Measurements from ENCODE around the gene FGB.

FGB gene

GRCh38 chr4:154562697-154563254 is at the start of gene FGB:
TSS of gene FGB (plus strand) at chr4:154563011. CDS start at chr4:154563019, 8 bp downstream.
- Mint-ChIP-seq H3K9me3 (no peaks in the 10 kb centered on the region), H3K36me3 (no peaks in the 10 kb centered on the region), H3K4me1 (no peaks in the 10 kb centered on the region), H3K27me3 (no peaks in the 10 kb centered on the region), H3K27ac (no peak within 1 kb of the TSS), H3K4me3 (no peak within 1 kb of the TSS)
- no peak for DNase-seq
- CTCF ChIA-PET = interaction anchor here (0.6 to 1.6 kb wide), 4 partner anchors 15 to 75 kb away, joined by 3 to 5 read pairs (median 3); no protein-coding TSS in a partner anchor

DNA sequence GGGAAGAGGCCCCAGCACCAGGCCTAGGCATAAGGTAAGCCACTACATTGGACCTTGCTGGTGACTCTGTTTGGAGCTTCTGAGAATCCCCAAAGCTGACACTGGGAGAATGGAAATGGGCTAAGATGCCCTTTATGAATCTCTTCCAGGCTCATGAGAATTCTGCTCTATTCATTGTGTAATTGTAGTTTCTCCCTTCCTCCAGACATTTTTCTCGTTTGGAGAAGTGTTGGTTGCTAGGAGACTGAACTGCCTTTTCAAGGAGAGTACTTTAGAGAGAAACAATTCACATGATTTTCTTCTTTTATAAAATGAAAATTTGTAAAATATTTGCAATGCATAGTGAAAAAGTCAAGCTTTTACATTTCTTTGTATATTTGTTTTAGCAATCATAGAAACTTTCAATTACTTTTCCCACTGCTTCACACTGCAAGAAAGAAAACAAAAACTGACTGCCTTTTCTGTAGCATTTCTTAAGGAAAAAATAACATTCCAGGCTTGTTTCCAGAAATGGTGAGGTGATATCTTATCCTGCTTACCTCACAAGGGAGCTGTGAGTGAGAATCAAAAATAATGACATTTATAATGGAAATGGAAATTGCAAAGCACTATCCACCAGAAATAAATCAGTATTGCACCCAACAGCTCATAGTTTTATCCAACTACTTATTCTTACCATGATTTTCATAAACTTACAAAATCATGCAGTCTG is 46.3 kb upstream of the FGB start:
- Mint-ChIP-seq H3K27me3 (peaks cover 46% of the 10 kb centered on the region), H3K27ac (no peak overlapping the region)

GRCh38 chr4:154517591-154517990 is 45.2 kb upstream of the FGB start:
- Mint-ChIP-seq H3K36me3 (no peaks in the 10 kb centered on the region), H3K4me3 (no peak overlapping the region), H3K4me1 (no peaks in the 10 kb centered on the region), H3K9me3 (no peaks in the 10 kb centered on the region), H3K27me3 (peaks cover 40% of the 10 kb centered on the region), H3K27ac (no peak overlapping the region)
- CTCF ChIA-PET = interaction anchor here (0.7 to 0.9 kb wide), 2 partner anchors 14 to 15 kb away, joined by 3 to 4 read pairs; no protein-coding TSS in a partner anchor
- no peak for DNase-seq

More for the DNA sequence above, 46.3 kb upstream of the FGB start:
- H3K4me3 Mint-ChIP-seq = no peak overlapping the region
- CTCF ChIA-PET = no interaction called here
- no peaks in the 10 kb centered on the region for H3K9me3 Mint-ChIP-seq
- no peaks in the 10 kb centered on the region for H3K4me1 Mint-ChIP-seq
- DNase-seq = no peak
- H3K36me3 Mint-ChIP-seq = no peaks in the 10 kb centered on the region

DNA sequence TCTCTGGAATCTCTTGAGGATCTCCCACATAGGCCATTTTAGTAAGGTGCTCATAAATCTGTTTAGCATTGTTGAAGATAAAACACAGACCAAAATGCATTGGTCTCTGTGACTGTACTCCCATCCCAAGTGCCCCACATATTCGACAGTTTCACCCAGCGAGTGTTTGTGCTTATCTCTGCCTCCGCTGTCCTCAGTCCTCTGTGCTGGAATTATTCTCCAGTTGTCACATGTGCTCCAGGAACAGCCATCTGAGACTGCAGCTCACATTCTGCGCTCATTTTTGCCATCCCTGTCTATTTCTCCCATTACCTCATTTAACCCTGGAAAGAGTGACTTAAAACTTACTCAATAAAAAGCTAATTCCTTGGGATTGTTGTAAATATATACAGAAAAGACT is 43.6 kb upstream of the FGB start:
- Mint-ChIP-seq H3K4me3 (no peak overlapping the region), H3K4me1 (no peaks in the 10 kb centered on the region), H3K36me3 (no peaks in the 10 kb centered on the region), H3K27ac (no peak overlapping the region), H3K9me3 (no peaks in the 10 kb centered on the region), H3K27me3 (peaks cover 35% of the 10 kb centered on the region)
- CTCF ChIA-PET = no interaction called here
- DNase-seq = no peak

GRCh38 chr4:154521607-154522006 is 41.2 kb upstream of the FGB start:
- DNase-seq = no peak
- Mint-ChIP-seq H3K9me3 (no peaks in the 10 kb centered on the region), H3K27ac (no peak overlapping the region), H3K4me3 (no peak overlapping the region), H3K4me1 (peaks cover 2% of the 10 kb centered on the region), H3K36me3 (no peaks in the 10 kb centered on the region), H3K27me3 (peaks cover 32% of the 10 kb centered on the region)
- CTCF ChIA-PET = interaction anchor here (0.6 kb wide), 1 partner anchor 38 kb away, joined by 3 read pairs; no protein-coding TSS in a partner anchor

DNA sequence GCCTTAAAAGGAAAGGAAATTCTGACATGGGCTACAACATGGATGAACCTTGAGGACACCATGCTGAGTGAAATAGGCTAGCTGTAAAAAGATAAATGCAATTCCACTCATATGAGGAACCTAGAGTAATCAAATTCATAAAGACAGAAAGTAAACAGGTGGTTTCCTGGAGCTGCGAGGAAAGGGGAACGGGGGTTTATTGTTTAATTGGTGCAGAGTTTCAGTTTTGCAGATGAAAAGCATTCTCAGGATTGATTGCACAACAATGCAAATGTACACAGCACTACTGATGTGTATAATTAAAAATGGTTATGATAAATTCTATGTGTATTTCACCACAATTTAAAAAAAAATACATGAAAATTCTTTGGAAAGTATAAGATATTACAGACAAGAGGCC is 36.7 kb upstream of the FGB start:
- CTCF ChIA-PET = no interaction called here
- Mint-ChIP-seq H3K27me3 (peaks cover 25% of the 10 kb centered on the region), H3K4me3 (no peak overlapping the region), H3K4me1 (peaks cover 2% of the 10 kb centered on the region), H3K36me3 (no peaks in the 10 kb centered on the region), H3K27ac (no peak overlapping the region), H3K9me3 (no peaks in the 10 kb centered on the region)
- DNase-seq = no peak

- CTCF ChIA-PET = no interaction called here
- Mint-ChIP-seq H3K27me3 (peaks cover 25% of the 10 kb centered on the region), H3K36me3 (no peaks in the 10 kb centered on the region), H3K4me3 (no peak overlapping the region), H3K27ac (no peak overlapping the region), H3K4me1 (peaks cover 2% of the 10 kb centered on the region), H3K9me3 (no peaks in the 10 kb centered on the region)
- no peak for DNase-seq
Measured at GRCh38 chr4:154527308-154527707, 35.5 kb upstream of the FGB start.

DNA sequence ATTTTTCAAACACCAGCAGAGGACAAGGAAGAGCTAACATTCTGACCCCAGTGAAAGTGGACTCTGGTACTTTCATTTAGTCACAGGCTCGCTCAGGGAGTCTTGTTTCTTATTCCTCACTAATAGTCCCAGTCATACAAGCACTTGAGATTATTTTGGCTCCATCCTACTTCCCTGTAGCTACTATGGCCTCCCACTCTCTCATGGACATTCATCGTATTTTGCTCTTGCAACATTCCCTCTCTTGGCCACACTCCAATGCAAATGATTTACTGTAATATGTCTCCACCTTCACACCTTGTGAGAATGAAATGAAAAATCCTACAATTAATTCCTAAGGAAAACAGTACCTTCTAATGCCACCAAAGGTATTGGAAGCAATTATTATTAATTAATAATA is 33.9 kb upstream of the FGB start:
- no peak for DNase-seq
- CTCF ChIA-PET = interaction anchor here (1.1 kb wide), 1 partner anchor 90 kb away, joined by 3 read pairs; no protein-coding TSS in a partner anchor
- Mint-ChIP-seq H3K4me3 (no peak overlapping the region), H3K4me1 (peaks cover 2% of the 10 kb centered on the region), H3K9me3 (no peaks in the 10 kb centered on the region), H3K27ac (no peak overlapping the region), H3K27me3 (peaks cover 25% of the 10 kb centered on the region), H3K36me3 (no peaks in the 10 kb centered on the region)

- CTCF ChIA-PET = no interaction called here
- Mint-ChIP-seq H3K27me3 (peaks cover 14% of the 10 kb centered on the region), H3K4me1 (peaks cover 2% of the 10 kb centered on the region), H3K9me3 (no peaks in the 10 kb centered on the region), H3K36me3 (peaks cover 4% of the 10 kb centered on the region), H3K27ac (no peak overlapping the region), H3K4me3 (no peak overlapping the region)
- no peak for DNase-seq
Measured at GRCh38 chr4:154529728-154530519, 32.9 kb upstream of the FGB start.

GRCh38 chr4:154534296-154534695 is 28.5 kb upstream of the FGB start:
- no peak overlapping the region for H3K27ac Mint-ChIP-seq
- peaks cover 19% of the 10 kb centered on the region for H3K36me3 Mint-ChIP-seq
- H3K4me1 Mint-ChIP-seq = no peaks in the 10 kb centered on the region
- no peak for DNase-seq
- peaks cover 4% of the 10 kb centered on the region for H3K27me3 Mint-ChIP-seq
- CTCF ChIA-PET = no interaction called here
- no peaks in the 10 kb centered on the region for H3K9me3 Mint-ChIP-seq
- H3K4me3 Mint-ChIP-seq = no peak overlapping the region

DNA sequence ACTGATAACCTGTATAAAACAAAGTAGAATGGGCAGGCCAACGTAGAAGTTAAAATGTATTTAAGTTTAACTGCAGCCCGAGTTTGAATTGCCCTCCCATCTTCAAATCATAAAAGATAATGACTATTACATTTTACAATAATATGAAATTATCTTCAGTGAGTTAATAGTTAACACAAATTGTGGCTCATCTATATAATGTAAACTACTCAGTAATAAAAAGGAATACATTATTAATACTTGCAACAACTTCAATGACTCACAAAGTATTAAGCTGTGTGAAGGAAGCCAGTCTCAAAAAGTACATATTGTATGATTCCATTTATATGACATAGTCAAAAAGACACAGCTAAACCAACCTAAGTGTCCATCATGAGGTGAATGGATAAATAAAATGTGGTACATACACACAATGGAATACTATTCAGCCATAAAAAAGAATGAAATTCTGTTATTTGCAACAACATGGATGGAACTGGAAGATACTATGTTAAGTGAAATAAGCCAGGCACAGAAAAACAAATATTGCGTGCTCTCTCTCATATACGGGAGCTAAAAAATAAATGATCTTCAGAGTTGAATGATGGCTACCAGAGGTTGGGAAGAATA is 20.4 kb upstream of the FGB start:
- Mint-ChIP-seq H3K9me3 (no peaks in the 10 kb centered on the region), H3K27ac (no peak overlapping the region), H3K27me3 (no peaks in the 10 kb centered on the region), H3K4me1 (no peaks in the 10 kb centered on the region), H3K36me3 (peaks cover 45% of the 10 kb centered on the region), H3K4me3 (no peak overlapping the region)
- no peak for DNase-seq
- CTCF ChIA-PET = no interaction called here

GRCh38 chr4:154545689-154546088 is 17.1 kb upstream of the FGB start:
- CTCF ChIA-PET = no interaction called here
- H3K4me3 Mint-ChIP-seq = no peak overlapping the region
- no peaks in the 10 kb centered on the region for H3K27me3 Mint-ChIP-seq
- no peak overlapping the region for H3K27ac Mint-ChIP-seq
- H3K36me3 Mint-ChIP-seq = peaks cover 29% of the 10 kb centered on the region
- H3K9me3 Mint-ChIP-seq = no peaks in the 10 kb centered on the region
- H3K4me1 Mint-ChIP-seq = peaks cover 21% of the 10 kb centered on the region
- DNase-seq = no peak

DNA sequence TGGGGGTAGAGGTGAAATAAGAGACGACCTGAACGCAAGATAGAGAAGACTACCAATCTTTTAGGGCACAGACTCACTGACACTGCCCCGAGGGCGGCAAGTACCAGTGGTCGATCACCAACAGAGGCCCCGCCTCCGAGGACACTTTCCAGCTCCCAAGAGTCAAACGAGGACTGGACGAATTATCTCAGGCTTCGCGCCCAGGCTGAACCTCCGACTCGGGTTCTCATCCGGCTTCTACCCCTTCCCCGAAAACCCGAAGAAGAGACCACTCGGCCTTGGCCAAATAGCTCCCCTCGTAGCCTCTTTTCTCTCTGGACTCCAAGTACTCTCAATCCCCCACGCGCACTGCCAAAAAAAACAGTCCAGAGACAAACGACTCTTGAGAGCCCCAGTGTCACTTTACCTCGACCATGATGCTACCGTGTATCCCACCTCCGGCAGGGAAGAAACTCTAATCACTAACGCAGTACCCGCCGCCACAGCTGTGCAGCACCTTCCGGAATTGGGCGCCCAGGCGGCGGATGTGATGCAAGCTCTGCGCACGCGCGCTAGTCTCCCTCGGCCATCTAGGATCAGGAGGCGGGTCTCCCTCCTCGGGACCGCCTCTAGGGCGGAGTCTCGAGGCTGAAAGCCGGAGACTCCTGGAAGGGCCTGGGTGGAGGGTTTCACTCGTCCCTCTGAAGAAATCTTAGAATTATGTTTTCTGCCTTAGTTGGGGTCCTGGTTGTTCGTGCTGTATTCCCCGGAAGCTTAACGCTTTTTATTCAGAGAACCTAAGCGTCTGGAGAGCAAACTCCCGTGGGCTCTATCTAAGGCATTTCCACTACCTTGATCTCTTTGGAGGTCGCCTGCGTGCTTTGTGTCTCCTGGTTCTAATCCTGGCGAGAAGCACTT is 12.7 kb upstream of the FGB start, which contains the start of gene PLRG1:
PLRG1 (minus strand) TSS at position 507 of the 897 bp plus-strand sequence; CDS start at position 415, 92 bp downstream.
- DNase-seq = peak; percentile 97
- H3K36me3 Mint-ChIP-seq = peaks cover 11% of the 10 kb centered on the region
- H3K9me3 Mint-ChIP-seq = no peaks in the 10 kb centered on the region
- H3K27ac Mint-ChIP-seq = peak within 1 kb of the TSS; percentile 93
- H3K4me3 Mint-ChIP-seq = peak within 1 kb of the TSS; percentile 95
- H3K4me1 Mint-ChIP-seq = peaks cover 28% of the 10 kb centered on the region
- CTCF ChIA-PET = interaction anchor here (0.6 to 6.9 kb wide), 7 partner anchors 9 to 195 kb away, joined by 4 to 95 read pairs (median 7); no protein-coding TSS in a partner anchor
- no peaks in the 10 kb centered on the region for H3K27me3 Mint-ChIP-seq
